IMR-90 (cell line): ENCODE data around the gene RTRAF. TPM values are rescaled to one million over a fixed set of nuclear protein-coding genes. Genes with fewer than 3 reads are reported as not detected.

Source experiments
- ATAC-seq: fragments of 200-7000 bp; cut with Tn5 transposase; 2 replicates; pipeline ENCODE4 v1.9.1; 2020; ENCODE audit warnings: low read depth, mild to moderate bottlenecking, moderate library complexity
- BruUV-seq: library from RNA; stranded (reverse); fragments of 400-500 nt; replicated peaks from 2 replicates; lab custom pipeline; 2021; lab: Mats Ljungman, UMichigan
- CTCF ChIA-PET: fragments of 300-600 bp; formaldehyde crosslinking; extraction: SDS; loops from one replicate; lab custom pipeline; 2021; ENCODE audit warnings: antibody characterized with exemption; lab: Yijun Ruan, JAX
- POLR2A ChIA-PET: fragments of 300-600 bp; sonication (Branson Sonifier 250); formaldehyde crosslinking; loops from one replicate; lab custom pipeline; 2022; ENCODE audit warnings: antibody characterized with exemption; ENCODE audit not compliant: unreplicated experiment; lab: Charles Lee
- DNase-seq: peaks from one replicate; pipeline ENCODE4 v3.0.0; 2013
- H2AFZ ChIP-seq: replicated peaks from 2 replicates; pipeline ENCODE3; 2013; ENCODE audit warnings: low read length, mild to moderate bottlenecking; ENCODE audit not compliant: poor library complexity
- H2AK5ac ChIP-seq: 2 replicates; pipeline ENCODE4 v1.6.1; 2013; ENCODE audit warnings: low read depth, low read length, inconsistent platforms
- H2AK9ac ChIP-seq: replicated peaks from 2 replicates; pipeline ENCODE3; 2013; ENCODE audit warnings: mild to moderate bottlenecking, low read depth, low read length, moderate library complexity; ENCODE audit not compliant: poor library complexity
- H2BK120ac ChIP-seq: 2 replicates; pipeline ENCODE4 v1.6.1; 2013; ENCODE audit warnings: low read depth, low read length, inconsistent platforms
- H2BK15ac ChIP-seq: 3 replicates; pipeline ENCODE4 v1.6.1; 2013; ENCODE audit warnings: low read depth, low read length, inconsistent platforms
- H2BK20ac ChIP-seq: 2 replicates; pipeline ENCODE4 v1.6.1; 2013; ENCODE audit warnings: low read depth, mild to moderate bottlenecking, inconsistent platforms, low read length, moderate library complexity
- H2BK5ac ChIP-seq: 2 replicates; pipeline ENCODE4 v1.6.1; 2013; ENCODE audit warnings: mild to moderate bottlenecking, low read depth, low read length, inconsistent platforms; ENCODE audit not compliant: poor library complexity, severe bottlenecking
- H3K14ac ChIP-seq: replicated peaks from 2 replicates; pipeline ENCODE4 v1.6.1; 2013; ENCODE audit warnings: low read depth, low read length, inconsistent platforms
- H3K18ac ChIP-seq: 2 replicates; pipeline ENCODE4 v1.6.1; 2013; ENCODE audit warnings: low read depth, low read length, control low read depth
- H3K23ac ChIP-seq: 2 replicates; pipeline ENCODE4 v1.6.1; 2013; ENCODE audit warnings: low read depth, low read length, inconsistent platforms
- H3K27ac ChIP-seq: 2 replicates; pipeline ENCODE4 v1.5.1; 2013; ENCODE audit warnings: mild to moderate bottlenecking, control low read depth, low read length; ENCODE audit not compliant: insufficient read depth
- H3K27me3 ChIP-seq: 2 replicates; pipeline ENCODE4 v1.6.1; 2013; ENCODE audit warnings: low read length; ENCODE audit not compliant: control insufficient read depth, insufficient read depth
- H3K36me3 ChIP-seq: 2 replicates; pipeline ENCODE4 v1.6.1; 2013; ENCODE audit warnings: low read length, mixed read lengths; ENCODE audit not compliant: control insufficient read depth, insufficient read depth
- H3K4ac ChIP-seq: 2 replicates; pipeline ENCODE4 v1.6.1; 2013; ENCODE audit warnings: low read depth, low read length, inconsistent platforms
- H3K4me1 ChIP-seq: 2 replicates; pipeline ENCODE4 v1.6.1; 2013; ENCODE audit warnings: low read length, mixed read lengths; ENCODE audit not compliant: control insufficient read depth, insufficient read depth
- H3K4me2 ChIP-seq: 2 replicates; pipeline ENCODE4 v1.6.1; 2013; ENCODE audit warnings: low read depth, mild to moderate bottlenecking, control low read depth, low read length, moderate library complexity
- H3K4me3 ChIP-seq: 2 replicates; pipeline ENCODE4 v1.5.1; 2013; ENCODE audit warnings: low read depth, mild to moderate bottlenecking, control low read depth, low read length, moderate library complexity; ENCODE audit not compliant: insufficient read depth
- H3K56ac ChIP-seq: 2 replicates; pipeline ENCODE4 v1.6.1; 2013; ENCODE audit warnings: low read length, inconsistent platforms; ENCODE audit not compliant: insufficient read depth; ENCODE audit errors: extremely low read depth
- H3K79me1 ChIP-seq, 2 experiments: 2 replicates each; pipeline ENCODE4 v1.6.1; 2013; ENCODE audit warnings: low read length in 2 of 2, inconsistent platforms in 1 of 2, low read depth in 1 of 2
- H3K9ac ChIP-seq: 2 replicates; pipeline ENCODE4 v1.6.1; 2013; ENCODE audit warnings: low read depth, low read length, control low read depth
- H3K9me1 ChIP-seq: 2 replicates; pipeline ENCODE4 v1.6.1; 2013; ENCODE audit warnings: low read length, inconsistent platforms; ENCODE audit not compliant: insufficient read depth
- H3K9me3 ChIP-seq: 2 replicates; pipeline ENCODE4 v1.6.1; 2013; ENCODE audit warnings: low read length; ENCODE audit not compliant: control insufficient read depth, insufficient read depth
- H4K20me1 ChIP-seq: 2 replicates; pipeline ENCODE4 v1.6.1; 2013; ENCODE audit warnings: low read length, inconsistent platforms; ENCODE audit not compliant: insufficient read depth
- H4K5ac ChIP-seq: 2 replicates; pipeline ENCODE4 v1.6.1; 2013; ENCODE audit warnings: mild to moderate bottlenecking, low read depth, low read length, control low read depth
- H4K8ac ChIP-seq, 2 experiments: 2 replicates each; pipeline ENCODE4 v1.6.1; 2013; ENCODE audit warnings: low read depth in 2 of 2, low read length in 2 of 2, control low read depth in 1 of 2, inconsistent platforms in 1 of 2
- H4K91ac ChIP-seq: 2 replicates; pipeline ENCODE4 v1.6.1; 2013; ENCODE audit warnings: low read depth, low read length, inconsistent platforms; ENCODE audit not compliant: insufficient read depth
- BHLHE40 ChIP-seq: fragments of 150-350 bp; IDR thresholded peaks from 2 replicates; pipeline ENCODE4 v1.6.1; 2016; ENCODE audit warnings: mild to moderate bottlenecking, low read depth, low read length
- CEBPB ChIP-seq: IDR thresholded peaks from 2 replicates; pipeline ENCODE4 v1.6.1; 2012; ENCODE audit warnings: low read depth, low read length, improper control_type of control experiment
- CHD1 ChIP-seq: IDR thresholded peaks from 2 replicates; pipeline ENCODE4 v1.6.1; 2012; ENCODE audit warnings: low read depth, low read length, improper control_type of control experiment
- CTCF ChIP-seq: conservative IDR thresholded peaks from 2 replicates; pipeline ENCODE4 v1.5.1; 2012; ENCODE audit warnings: mild to moderate bottlenecking, low read depth, low read length, improper control_type of control experiment
- ELK1 ChIP-seq: fragments of 150-350 bp; IDR thresholded peaks from 2 replicates; pipeline ENCODE4 v1.6.1; 2016; ENCODE audit warnings: low read depth, mild to moderate bottlenecking, low read length, moderate library complexity, borderline replicate concordance
- FOS ChIP-seq: fragments of 150-350 bp; IDR thresholded peaks from 2 replicates; pipeline ENCODE4 v1.6.1; 2016; ENCODE audit warnings: low read depth, low read length
- MAZ ChIP-seq: IDR thresholded peaks from 2 replicates; pipeline ENCODE4 v1.6.1; 2012; ENCODE audit warnings: low read depth, mild to moderate bottlenecking, low read length, improper control_type of control experiment, moderate library complexity, borderline replicate concordance
- MXI1 ChIP-seq: IDR thresholded peaks from 2 replicates; pipeline ENCODE4 v1.6.1; 2012; ENCODE audit warnings: low read depth, mild to moderate bottlenecking, low read length, moderate library complexity, borderline replicate concordance
- NFE2L2 ChIP-seq: fragments of 150-350 bp; IDR thresholded peaks from 2 replicates; pipeline ENCODE4 v1.6.1; 2016; ENCODE audit warnings: low read depth, mild to moderate bottlenecking, low read length
- POLR2A ChIP-seq: IDR thresholded peaks from 2 replicates; pipeline ENCODE4 v1.6.1; 2012; ENCODE audit warnings: mild to moderate bottlenecking, low read depth, low read length
- RAD21 ChIP-seq: IDR thresholded peaks from 2 replicates; pipeline ENCODE4 v1.6.1; 2012; ENCODE audit warnings: low read length, improper control_type of control experiment
- RCOR1 ChIP-seq: IDR thresholded peaks from 2 replicates; pipeline ENCODE4 v1.6.1; 2012; ENCODE audit warnings: mild to moderate bottlenecking, low read length, improper control_type of control experiment; ENCODE audit not compliant: insufficient replicate concordance
- RFX5 ChIP-seq: IDR thresholded peaks from 2 replicates; pipeline ENCODE4 v1.8.0; 2012; ENCODE audit warnings: low read depth, mild to moderate bottlenecking, low read length, moderate library complexity
- SMC3 ChIP-seq: fragments of 150-350 bp; IDR thresholded peaks from 2 replicates; pipeline ENCODE4 v1.6.1; 2016; ENCODE audit warnings: low read depth, mild to moderate bottlenecking, antibody characterized with exemption, low read length, moderate library complexity
- USF2 ChIP-seq: fragments of 150-350 bp; IDR thresholded peaks from 2 replicates; pipeline ENCODE4 v1.6.1; 2017; ENCODE audit warnings: mild to moderate bottlenecking, antibody characterized with exemption, low read length, low read depth
- dilution Hi-C: fragments of 300-500 bp; cut with HindIII; formaldehyde crosslinking; loops from one replicate; pipeline ENCODE4 v1.14.3; 2018; ENCODE audit warnings: low sequenced_read_pairs; ENCODE audit not compliant: unreplicated experiment
- in situ Hi-C: fragments of 300-500 bp; cut with MboI; formaldehyde crosslinking; loops from 3 replicates; pipeline ENCODE4 v1.14.3; 2019; ENCODE audit warnings: low sequenced_read_pairs, inconsistent platforms, mixed read lengths
- intact Hi-C: fragments of 100-400 bp; cut with micrococcal nuclease; formaldehyde crosslinking; loops from 2 replicates; pipeline ENCODE4 v1.10.0; 2022
- polyA plus RNA-seq, 3 experiments: library from polyadenylated mRNA; depleted of rRNA; stranded (reverse); fragments of >200 nt; gene quantifications; 2 replicates each; pipeline ENCODE4 v1.2.3, GENCODE V29; 2012; ENCODE audit warnings: low replicate concordance in 1 of 3
- total RNA-seq: library from RNA; depleted of rRNA; stranded (reverse); fragments of >200 nt; gene quantifications from 2 replicates; pipeline ENCODE4 v1.2.3, GENCODE V29; 2012

RTRAF gene
- total and polyA plus RNA-seq, 2 of the 4 experiments (the other 2 are of a cell fraction) = 53.2 to 102 TPM

- no peak overlapping the region for H2AK9ac ChIP-seq
- no peak overlapping the region for H3K27ac ChIP-seq
- H2AK5ac ChIP-seq = no peak overlapping the region
- no peak overlapping the region for H3K14ac ChIP-seq
- peaks cover 5% of the 10 kb centered on the region; the same call in 1 of the 2 replicates for H3K4me1 ChIP-seq
- no peak overlapping the region for H3K4me3 ChIP-seq
- no TSS peak for BruUV-seq
- POLR2A ChIA-PET = no interaction called here
- H3K9ac ChIP-seq = no peak overlapping the region
- in situ Hi-C loops = no loop called here
- ATAC-seq (no peak), DNase-seq (no peak)
- H2BK20ac ChIP-seq = no peak overlapping the region
- H3K18ac ChIP-seq = no peak overlapping the region
- no peak overlapping the region for H4K5ac ChIP-seq
- H4K20me1 ChIP-seq = no peaks in the 10 kb centered on the region
- no peak overlapping the region for H2AFZ ChIP-seq
- peaks cover 8% of the 10 kb centered on the region for H3K9me3 ChIP-seq
- 0 out of 4 replicates have a peak, but pooled peaks cover 0 to 5% of the 10 kb centered on the region in 2 experiments for H3K79me1 ChIP-seq
- peaks cover 3% of the 10 kb centered on the region; the same call in 1 of the 2 replicates for H3K36me3 ChIP-seq
- no peak overlapping the region for H3K56ac ChIP-seq
- TF ChIP-seq NFE2L2 (no peak), RCOR1 (no peak), POLR2A (no peak), RAD21 (no peak), CTCF (no peak), CEBPB (no peak), MAZ (no peak), USF2 (no peak), RFX5 (no peak), MXI1 (no peak), FOS (no peak), BHLHE40 (no peak), ELK1 (no peak), SMC3 (no peak), CHD1 (no peak)
- dilution Hi-C loops = no loop called here
- H3K9me1 ChIP-seq = peaks cover 4% of the 10 kb centered on the region
- no peak overlapping the region for H4K8ac ChIP-seq
- no peaks in the 10 kb centered on the region for H3K27me3 ChIP-seq
- CTCF ChIA-PET = no interaction called here
- no peak overlapping the region for H2BK5ac ChIP-seq
- no peak overlapping the region for H2BK15ac ChIP-seq
- H3K4me2 ChIP-seq = no peak overlapping the region
- no peak overlapping the region for H3K4ac ChIP-seq
- H2BK120ac ChIP-seq = no peak overlapping the region
- H3K23ac ChIP-seq = no peak overlapping the region
- H4K91ac ChIP-seq = no peak overlapping the region
- intact Hi-C loops = no loop called here
Measured at GRCh38 chr14:51960866-51961265, 28.5 kb upstream of the RTRAF start.
